GM19395 (cell line): ENCODE results near the gene MXD1.

Source experiments
- ATAC-seq: cut with Tn5 transposase; IDR thresholded peaks from one replicate; pipeline ENCODE4 v1.9.1; 2021; ENCODE audit warnings: mild to moderate bottlenecking, moderate library complexity; ENCODE audit not compliant: unreplicated experiment

The MXD1 gene

GRCh38 chr2:69933254-69933828, 18.4 kb downstream of the MXD1 start:
- ATAC-seq = no peak

- no peak for ATAC-seq
These were observed 19.1 kb downstream of the MXD1 start for GRCh38 chr2:69933839-69934613.

- no peak for ATAC-seq
These were observed 19.7 kb downstream of the MXD1 start for GRCh38 chr2:69934614-69934908.

- ATAC-seq = no peak
These were observed 20.1 kb downstream of the MXD1 start for GRCh38 chr2:69935011-69935410.

- no peak for ATAC-seq
These were observed 22.0 kb downstream of the MXD1 start for GRCh38 chr2:69936906-69937305.

GRCh38 chr2:69937968-69938367, 23.1 kb downstream of the MXD1 start:
- no peak for ATAC-seq

GRCh38 chr2:69939722-69940121, 24.8 kb downstream of the MXD1 start:
- ATAC-seq = no peak

- no peak for ATAC-seq
These were observed 25.8 kb downstream of the MXD1 start for GRCh38 chr2:69940691-69941090.

GRCh38 chr2:69943000-69943842, 28.3 kb downstream of the MXD1 start:
- no peak for ATAC-seq

- no peak for ATAC-seq
These were observed 29.1 kb downstream of the MXD1 start for GRCh38 chr2:69943843-69944525.

GRCh38 chr2:69944756-69945155, 29.8 kb downstream of the MXD1 start:
- ATAC-seq = no peak

GRCh38 chr2:69945441-69945840, 30.5 kb downstream of the MXD1 start:
- no peak for ATAC-seq

GRCh38 chr2:69945941-69946340, 31.0 kb downstream of the MXD1 start:
- ATAC-seq = no peak

- peak; percentile 88 for ATAC-seq
These were observed 31.7 kb downstream of the MXD1 start for GRCh38 chr2:69946351-69947324.

GRCh38 chr2:69947325-69947931, 32.5 kb downstream of the MXD1 start:
- ATAC-seq = no peak

GRCh38 chr2:69948032-69948962, 33.4 kb downstream of the MXD1 start:
- no peak for ATAC-seq

GRCh38 chr2:69948963-69949645, 34.2 kb downstream of the MXD1 start:
- no peak for ATAC-seq

GRCh38 chr2:69950241-69950640, 35.3 kb downstream of the MXD1 start:
- ATAC-seq = no peak
